ENCODE data around the gene BAZ1A.
"Not testable (repeated sequence)": the region's sequence is repeated elsewhere in the genome, so short reads cannot be mapped to it uniquely, and the experiment has no call there.

The BAZ1A gene

DNA sequence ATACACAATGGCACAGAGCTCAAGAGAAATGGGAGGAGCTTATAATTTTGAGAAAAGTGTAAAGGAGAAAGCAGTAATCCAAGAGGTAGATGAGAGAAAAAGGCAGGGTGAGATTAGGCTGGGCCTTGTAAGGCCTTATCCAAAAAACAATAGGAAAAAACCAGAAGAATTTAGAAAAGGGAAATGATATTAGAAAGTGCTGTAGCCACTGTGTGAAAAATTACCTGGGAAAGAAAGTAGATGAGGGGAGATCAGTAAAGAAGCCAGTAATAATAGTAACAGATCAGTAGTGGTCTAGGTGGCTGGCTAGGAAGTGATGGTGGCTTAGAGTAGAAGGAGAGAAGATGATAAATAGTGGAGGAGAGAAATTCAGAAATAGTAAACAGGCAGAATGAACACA lies 94.5 kb downstream of the BAZ1A start:
- DNase-seq: no peak

DNA sequence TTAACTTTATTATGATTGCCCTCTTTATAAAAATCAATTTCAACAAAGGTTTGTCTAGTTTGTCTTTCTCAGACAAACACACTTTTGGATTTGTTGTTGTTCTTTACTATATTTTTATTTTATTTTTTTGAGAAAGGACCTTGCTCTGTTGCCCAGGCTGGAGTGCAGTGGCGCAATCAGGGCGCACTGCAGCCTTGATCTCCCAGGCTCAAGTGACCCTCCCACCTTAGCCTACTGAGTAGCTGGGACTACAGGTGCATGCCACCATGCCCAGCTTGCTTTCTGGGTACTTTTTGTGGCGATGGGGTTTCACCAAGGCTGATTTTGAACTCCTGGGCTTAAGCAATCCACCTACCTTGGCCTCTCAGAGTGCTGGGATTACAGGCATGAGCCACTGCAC lies 96.4 kb downstream of the BAZ1A start:
- DNase-seq: no peak

DNA sequence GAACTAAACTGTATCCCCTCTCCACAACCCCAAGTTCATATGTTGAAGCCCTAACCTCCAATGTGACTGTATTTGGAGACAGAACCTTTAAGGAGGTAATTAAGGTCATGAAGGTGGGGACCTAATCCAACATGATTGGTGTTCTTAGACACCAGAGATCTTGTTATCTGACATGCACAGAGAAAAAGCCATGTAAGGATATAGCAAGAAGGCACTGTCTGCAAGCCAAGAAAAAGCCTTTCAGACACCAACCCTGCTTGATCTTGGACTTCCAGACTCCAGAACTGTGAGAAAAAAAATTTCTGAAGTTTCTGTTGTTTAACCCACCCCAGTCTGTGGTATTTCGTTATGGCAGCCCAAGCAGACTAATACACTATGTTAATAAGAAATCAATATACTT lies 98.5 kb downstream of the BAZ1A start:
- no peak for DNase-seq

DNA sequence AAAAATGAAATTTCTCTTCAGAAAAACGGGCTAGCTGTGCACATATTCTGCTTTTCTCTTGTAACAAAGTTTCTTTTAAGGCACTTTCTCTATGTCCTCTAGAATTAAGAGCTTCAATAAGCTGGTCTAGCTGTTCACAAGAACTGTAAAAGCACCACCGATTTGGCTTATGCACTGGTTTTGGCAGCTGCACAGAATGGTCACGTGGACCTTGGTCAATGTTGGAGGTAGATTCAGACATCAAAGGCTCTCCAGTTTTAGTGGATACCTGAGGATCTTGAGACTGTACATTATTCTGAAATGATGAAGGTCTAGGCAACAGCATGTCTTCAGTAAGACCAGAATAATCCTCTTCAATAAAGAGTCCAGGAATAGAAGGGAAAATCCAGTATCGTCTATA lies 99.2 kb downstream of the BAZ1A start:
- no peak for DNase-seq

DNA sequence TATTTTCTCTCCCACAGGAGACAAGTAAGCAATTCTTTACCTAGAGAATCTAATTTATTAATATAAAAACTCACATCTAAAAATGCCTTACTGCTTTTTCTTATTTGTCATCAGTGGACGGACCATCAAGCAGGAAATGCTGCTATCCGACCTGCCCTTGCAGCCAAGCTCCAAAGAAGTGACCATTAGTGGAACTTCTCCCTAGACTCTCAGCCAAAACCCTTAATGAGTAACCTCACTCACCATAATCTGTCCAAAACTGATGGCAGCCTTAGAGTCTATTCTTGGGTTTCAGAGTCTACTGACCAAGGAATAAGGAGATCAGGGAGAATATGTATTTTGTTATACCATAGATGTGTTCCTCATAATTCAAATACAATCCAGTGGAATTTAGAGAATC lies 99.8 kb downstream of the BAZ1A start:
- DNase-seq: no peak

DNA sequence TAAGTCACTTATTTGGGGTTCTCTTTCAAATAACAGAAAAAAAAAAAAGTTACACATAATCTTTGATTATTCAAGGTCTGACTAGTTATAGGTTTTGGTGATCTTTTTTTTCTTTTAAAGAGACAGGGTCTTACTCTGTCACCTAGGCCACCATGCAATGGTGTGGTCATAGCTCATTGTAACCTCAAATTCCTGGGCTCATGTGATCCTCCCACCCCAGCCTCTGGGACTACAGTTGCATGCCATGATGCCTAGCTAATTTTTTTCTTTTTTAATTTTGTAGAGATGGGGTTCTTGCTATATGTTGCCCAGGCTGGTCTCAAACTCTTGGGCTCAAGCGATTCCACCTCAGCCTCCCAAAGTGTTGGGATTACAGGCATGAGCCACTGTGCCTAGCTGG lies 104.3 kb downstream of the BAZ1A start:
- no peak for DNase-seq

DNA sequence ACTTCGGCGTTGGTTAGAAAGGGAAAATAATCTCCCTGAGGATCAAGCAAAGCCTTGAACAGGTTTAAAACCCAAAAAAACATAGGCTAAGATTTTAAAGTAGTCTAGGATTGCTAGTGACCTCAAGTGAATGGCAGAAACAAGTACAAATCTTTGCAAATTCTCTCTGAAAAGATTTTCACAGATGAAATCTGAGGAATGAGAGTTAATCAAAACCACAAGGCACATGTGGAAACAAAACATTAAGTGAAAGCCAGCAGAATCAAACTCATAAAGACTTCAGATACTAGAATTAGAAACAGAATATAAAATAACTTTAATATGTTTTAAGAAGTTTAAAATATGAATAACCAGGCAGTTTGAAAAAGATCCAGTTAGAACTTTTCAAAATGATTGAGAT lies 108.6 kb downstream of the BAZ1A start:
- no peak for DNase-seq

DNA sequence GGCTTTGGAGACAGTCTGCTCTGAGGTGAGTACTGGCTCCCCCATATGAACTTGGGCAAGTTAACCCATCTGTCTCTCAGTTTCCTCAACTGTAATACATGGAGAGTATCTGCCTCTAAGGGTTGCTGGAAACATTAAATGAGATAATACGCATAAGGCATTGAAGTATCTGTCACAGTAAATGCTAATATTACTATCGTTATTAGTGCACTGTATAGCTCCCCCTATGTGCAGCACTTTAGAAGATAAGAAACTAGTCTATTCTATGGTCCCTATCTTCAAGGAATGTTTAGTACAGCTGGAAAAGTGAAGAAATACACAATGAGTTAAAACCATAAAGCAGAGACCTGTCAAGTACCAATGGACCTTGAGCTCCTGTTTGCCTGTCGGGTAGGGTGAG lies 109.1 kb downstream of the BAZ1A start:
- no peak for DNase-seq

DNA sequence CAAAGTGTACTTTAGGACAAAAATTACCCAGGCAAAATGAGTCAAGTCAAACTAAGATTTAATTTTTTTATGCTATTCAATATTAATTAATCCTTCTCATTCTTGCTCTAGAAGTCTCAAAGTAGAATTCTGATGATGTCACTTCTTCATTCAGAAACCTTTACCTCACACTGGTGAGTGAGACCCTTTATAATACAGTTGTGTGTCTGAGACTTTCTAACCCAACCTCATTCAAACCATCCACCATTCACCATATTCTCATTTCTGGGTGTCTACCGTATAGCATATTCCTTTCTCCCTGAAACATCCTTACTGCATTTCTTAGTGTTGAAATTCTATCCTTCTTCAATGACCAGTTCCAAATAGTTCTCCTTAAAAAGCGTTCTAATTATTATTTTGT lies 119.9 kb downstream of the BAZ1A start:
- no peak for DNase-seq

DNA sequence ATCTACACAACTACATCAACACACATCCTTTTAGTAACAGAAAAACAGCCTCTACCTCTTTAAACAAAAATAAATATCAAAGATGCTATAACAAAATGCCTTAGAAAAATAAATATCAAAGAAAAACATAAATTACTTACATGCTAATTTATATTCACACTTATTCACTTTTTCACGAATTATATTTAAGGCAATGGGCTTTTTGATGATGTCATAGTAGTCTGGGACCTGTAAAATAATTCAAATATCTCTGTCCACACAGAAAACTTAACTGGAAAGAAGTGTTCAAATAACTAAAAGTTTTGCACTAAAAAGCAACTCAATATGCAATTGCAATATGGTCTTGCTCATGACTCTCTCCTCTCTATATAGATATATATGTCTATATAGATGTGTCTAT lies 120.5 kb downstream of the BAZ1A start:
- no peak for DNase-seq

DNA sequence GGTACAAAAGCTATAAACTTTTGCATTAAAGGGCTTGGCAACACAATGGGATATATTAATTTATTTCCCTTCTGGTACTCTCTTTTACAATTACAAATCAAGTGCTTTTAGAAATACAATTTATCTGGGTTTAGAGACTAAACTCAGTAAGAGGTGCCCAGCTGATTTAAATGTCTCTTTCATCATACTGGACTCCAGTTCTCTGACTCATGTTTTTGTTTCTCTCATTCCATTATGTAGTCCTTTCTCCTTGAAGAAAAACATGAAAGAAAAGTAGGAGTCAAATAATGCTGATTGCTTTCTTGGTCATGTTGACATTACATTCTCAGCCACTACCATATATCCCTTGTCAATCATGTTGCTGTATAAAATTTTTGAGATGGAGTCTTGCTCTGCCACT lies 124.5 kb downstream of the BAZ1A start:
- DNase-seq: no peak

DNA sequence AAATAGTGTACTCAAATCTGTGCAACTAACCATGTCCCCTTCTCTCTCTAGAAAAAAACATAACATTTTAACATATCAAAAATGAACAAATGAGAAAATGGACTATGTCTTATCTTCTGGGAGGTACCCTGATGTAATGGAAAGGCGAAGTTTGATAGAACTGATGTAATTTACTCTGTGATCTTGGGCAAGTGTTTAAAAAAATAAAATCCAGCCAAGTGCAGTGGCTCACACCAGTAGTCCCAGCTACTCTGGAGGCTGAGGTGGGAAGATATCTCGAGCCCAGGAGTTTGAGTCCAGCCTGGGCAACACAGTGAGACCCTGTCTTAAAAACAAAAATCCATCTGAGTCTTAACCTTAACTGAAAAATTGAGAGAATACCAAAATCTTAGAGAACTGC lies 124.9 kb downstream of the BAZ1A start:
- no peak for DNase-seq

DNA sequence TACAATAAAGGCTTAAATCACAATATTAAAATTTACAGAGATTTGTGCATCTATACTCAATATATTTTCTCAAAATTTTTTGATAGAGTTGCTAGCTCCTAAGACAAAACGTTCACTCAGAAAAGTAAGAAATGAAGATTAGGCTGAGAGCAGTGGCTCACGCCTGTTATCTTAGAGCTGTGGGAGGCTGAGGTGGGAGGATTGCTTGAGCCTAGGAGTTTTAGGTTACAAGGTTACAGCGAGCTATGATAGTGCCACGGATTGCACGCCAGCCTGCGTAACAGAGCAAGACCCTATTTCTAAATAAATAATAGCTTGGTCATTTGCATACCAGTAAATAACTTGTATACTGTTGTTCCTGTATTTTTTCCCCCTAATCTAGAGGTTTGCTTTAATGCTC lies 125.8 kb downstream of the BAZ1A start:
- no peak for DNase-seq

DNA sequence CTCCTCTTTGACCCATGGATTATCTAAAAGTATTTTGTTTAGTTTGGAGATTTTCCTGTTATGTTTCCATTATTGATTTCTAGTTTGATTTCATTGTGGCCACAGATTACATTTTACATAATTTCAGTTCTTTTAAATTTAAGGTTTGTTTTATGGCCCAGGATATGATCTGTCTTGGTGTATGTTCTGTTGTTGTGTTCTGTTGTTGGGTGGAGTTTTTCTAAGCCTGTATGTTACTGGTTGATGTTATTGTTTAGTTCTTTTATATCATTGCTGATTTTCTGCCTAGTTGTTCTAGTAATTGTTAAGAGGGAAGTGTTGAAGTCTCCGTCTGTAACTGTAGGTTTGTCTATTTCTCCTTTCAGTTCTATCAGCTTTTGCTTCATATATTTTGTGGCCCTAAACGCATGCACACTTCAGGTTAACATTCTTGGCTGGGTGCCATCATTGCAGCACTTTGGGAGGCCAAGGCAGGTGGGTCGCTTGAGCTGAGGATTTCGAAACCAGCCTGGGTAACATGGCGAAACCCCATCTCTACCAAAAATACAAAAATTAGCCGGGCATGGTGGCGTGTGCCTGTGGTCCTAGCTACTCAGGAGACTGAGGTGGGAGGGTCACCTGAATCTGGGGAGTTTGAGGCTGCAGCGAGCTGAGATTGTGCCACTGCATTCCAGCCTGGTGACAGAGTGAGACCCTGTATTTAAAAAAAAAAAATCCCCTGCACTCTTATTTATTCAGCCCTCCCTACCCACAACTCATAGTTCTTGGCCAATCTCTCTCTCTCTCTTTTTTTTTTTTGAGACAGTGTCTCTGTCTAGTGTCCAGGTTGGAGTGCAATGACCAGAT lies 132.7 kb downstream of the BAZ1A start:
- DNase-seq: no peak

DNA sequence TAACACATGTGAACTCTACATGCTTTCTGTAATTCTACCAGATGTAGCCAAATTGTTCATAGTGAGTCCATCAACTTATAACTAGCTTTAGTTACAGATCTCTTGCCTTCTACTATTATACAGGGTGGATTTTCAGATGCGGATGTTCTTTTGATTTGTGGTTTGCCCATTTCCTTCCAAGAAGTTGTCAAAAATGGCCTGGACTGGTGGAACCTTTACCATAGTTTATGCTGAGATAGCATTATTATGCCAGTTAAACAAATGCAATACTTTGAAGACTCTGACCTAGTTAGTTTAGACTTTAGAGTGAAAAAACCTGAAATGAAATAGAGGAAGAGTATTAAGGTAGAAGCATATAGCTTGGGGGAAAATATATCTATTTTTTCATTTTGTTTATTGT lies 133.3 kb downstream of the BAZ1A start:
- no peak for DNase-seq

DNA sequence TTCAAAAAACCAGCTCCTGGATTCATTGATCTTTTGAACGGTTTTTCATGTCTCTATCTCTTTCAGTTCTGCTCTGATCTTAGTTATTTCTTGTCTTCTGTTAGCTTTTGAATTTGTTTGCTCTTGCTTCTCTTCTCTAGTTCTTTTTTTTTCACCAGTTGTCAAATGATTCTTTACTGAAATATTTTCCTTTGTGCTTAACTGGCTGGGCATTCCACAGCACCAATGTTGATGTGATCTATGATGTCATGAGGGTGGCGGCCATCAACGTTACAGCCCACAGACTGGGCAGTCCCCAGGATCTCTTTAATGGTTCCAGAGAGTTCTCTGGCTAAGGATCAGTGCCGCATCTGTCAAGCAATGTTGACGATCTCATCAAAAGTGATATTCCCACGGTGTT lies 135.0 kb downstream of the BAZ1A start:
- DNase-seq: not testable (repeated sequence)

DNA sequence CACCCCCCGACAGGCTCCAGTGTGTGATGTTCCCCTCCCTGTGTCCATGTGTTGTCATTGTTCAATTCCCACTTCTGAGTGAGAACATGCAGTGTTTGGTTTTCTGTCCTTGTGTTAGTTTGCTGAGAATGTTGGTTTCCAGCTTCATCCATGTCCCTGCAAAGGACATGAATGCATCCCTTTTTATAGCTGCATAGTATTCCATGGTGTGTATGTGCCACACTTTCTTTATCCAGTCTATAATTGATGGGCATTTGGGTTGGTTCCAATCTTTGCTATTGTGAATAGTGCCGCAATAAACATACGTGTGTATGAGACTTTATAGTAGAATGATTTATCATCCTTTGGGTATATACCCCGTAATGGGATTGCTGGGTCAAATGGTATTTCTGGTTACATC lies 138.1 kb downstream of the BAZ1A start:
- DNase-seq: not testable (repeated sequence)

DNA sequence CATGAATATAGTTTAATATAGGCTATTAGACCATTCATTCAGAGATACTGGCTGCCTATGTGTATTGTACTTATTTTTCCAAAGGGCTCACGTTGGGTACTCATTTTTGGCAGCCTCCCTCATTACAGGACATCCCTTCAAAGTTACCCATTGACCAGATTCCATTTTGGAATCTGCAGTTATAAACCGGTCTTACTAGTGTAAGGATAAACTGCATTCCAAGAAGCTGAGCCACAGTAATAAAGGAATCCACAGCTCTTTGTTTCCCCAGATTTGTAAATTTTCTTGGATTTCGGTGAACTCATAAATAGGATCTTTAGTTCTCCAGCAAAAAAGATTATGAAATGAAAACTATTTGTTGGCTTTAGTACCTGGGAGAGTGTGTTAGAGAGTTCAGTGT lies 141.9 kb downstream of the BAZ1A start:
- DNase-seq: no peak

DNA sequence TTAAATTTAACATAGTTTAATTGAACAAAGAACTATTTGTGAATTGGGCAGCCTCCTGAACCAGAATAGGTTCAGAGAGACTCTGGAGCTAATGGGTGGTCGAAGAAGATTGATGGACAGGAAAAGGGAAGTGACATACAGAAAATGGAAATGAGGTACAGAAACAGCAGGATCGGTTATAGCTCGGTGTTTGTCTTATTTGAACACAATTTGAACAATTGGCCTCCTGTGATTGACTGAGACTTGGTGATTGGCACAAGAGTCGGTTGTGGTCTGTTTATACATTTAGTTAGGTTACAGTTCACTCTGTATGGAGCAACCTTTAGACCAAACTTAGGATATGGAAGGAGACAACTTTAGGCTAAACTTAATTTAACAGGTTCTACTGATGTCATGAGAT lies 142.4 kb downstream of the BAZ1A start:
- no peak for DNase-seq

DNA sequence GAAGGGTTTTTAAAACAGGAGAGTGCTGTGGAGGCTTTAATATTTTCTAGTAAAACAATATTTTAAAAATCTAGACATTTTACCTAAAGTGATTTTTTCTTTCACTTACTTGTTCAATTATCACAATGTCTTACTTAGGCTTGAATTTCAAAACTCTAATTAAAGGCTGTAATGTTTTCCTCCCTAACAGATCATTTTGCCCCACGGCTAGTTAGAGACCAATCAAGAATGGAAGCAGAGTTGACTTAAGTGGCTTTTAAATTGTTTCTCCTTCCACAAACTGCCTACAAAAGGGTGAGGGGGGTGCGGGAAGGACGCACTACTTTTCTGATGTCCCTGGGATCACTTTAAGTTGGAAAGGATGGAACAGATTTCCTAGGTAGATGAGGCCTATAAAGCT lies 151.3 kb downstream of the BAZ1A start:
- no peak for DNase-seq

DNA sequence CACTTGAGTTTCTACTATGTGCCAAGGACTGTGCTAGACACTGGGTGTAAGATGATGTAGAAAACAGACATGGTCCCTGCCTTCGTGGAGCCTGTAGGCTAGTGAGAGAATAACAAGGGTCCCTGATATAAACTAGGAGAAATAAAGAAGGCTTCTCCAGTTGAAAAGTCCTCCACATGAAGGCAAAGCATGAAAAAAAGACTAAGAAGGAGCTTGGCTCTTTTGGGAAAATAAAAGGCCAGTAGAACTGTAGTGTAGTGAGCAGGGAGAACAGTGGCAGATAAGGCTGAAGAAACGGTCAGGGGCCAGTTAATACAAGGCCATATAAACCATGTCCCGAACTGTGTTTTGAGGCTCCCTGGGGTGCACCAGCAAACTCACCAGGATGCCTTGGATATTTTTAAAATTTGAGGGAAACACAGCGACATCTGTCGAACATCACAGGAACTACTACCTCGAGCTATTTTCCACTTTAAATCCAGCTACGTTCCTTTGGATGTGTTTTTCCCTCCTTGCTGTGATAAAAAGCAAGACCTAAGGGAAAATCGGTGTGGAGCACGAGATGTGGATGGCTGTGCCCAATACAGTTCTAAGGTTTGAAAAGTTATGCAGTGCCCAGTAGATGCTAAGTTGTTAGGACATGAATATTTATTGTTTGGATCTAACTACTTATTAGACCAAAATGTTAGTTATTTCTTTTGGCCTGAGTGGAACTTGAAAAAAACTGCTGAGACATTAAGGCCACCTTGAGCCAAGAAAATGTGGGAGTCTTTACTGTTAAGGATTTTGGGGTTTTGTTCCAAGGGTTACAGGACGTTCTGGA lies 152.2 kb downstream of the BAZ1A start:
- DNase-seq: no peak

DNA sequence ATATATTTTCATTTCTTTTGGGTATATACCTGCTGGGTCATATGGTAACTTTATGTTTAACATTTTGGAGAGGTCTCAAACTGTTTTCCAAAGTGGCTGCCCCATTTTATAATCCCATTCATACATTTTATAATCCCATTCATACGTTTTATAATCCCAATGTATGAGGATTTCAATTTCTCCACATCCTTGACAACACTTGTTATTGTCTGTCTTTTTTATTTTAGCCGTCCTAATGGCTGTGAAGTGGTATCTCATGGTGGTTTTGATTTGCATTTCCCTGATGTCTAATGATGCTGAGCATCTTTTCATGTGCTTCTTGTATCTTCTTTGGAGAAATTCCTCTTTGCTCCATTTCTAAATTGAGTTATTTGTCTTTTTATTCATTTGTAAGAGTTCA lies 154.0 kb downstream of the BAZ1A start:
- no peak for DNase-seq

DNA sequence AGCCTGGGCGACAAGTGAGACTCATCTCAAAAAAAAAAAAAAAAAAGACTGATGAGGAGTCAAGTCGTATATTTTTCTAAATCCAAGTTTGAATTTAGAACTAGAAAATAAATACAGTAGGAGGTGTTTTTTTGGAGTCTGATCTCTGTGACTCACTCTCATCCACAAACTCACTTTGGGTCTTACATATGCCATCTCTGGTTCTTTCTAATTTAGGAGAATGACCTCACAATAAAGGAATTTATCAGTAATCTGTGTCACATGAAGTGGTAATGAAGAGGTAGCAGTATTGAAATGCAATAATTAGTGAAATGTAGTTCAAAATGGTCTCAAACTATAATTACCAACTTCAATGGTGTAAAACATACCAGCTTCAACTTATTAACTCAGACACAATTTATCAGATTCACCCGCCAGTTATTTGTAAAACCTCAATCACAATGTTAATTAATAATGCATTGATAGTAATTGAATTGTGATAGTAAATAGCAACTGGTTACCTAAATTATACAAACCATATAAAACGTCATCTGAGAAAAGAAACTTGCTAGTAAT lies 156.3 kb downstream of the BAZ1A start:
- no peak for DNase-seq

Measured in NCI-H187 treated with DMSO at 0.1 percent for 48 hours (cell line).